ENCODE data around the gene ATP6V1F. TPM values are rescaled to one million over a fixed set of nuclear protein-coding genes. Genes with fewer than 3 reads are reported as not detected.

ATP6V1F gene
- total RNA-seq, 2 donors from 2014 or later: 122 to 157 TPM

DNA sequence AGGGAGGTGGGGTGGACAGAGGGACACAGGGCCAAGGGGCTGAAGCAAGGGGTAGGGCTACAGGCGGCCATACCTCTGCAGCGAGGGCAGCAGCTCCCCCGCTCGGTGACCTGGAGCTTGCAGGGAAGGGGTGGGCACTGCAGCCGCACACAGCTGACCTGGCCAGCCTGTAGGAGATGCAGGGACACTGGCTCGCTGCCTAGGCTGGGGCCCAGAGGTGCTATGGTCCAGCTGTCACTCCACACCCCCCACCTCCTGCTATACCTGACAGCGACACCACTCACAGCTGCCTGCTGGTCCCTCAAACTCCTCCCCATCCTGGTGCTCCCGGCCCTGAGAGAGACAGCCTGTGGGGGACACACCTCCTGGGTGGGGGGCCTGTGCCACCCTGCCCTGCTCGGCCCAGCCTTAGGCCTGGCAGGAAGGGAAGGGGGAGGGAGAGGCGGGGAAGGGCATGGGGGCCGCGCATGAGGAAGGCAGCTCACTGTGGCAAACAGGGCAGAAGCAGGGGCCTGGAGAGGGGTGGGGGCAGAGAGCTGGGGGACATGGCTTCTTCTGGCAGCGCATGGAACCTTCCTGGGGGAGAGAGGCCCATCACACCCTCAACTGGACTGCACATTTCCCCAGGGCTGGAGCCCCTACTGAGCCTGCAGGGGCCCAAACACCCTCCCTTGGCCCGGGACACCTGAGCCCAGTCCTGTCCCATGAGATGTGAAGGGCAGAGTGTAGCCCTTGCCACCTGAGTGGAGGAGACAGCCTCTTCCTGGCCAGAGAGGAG is 23.9 kb downstream of the ATP6V1F start:
- DNase-seq: no peak
- Histone ChIP-seq H3K27me3 (ENCODE audit: control insufficient read depth, insufficient read depth, low read length, poor library complexity, severe bottlenecking) (no peaks in the 10 kb centered on the region), H3K36me3 (ENCODE audit: control insufficient read depth, insufficient read depth, low read length) (no peaks in the 10 kb centered on the region), H3K4me1 (ENCODE audit: control insufficient read depth, insufficient read depth, low read length) (no peaks in the 10 kb centered on the region), H3K9me3 (ENCODE audit: control insufficient read depth, low read length) (no peaks in the 10 kb centered on the region), H3K9ac (ENCODE audit: extremely low read depth, low read length, poor library complexity, severe bottlenecking) (no peak overlapping the region), H3K4me3 (ENCODE audit: low read length) (no peak overlapping the region), H3K27ac (ENCODE audit: low read depth, low read length) (no peak overlapping the region)
- peaks cover 5% of the 10 kb centered on the region for H3K27me3 Mint-ChIP-seq (ENCODE audit: insufficient read depth)
- no peak overlapping the region for H3K4me3 Mint-ChIP-seq
- H3K27ac Mint-ChIP-seq: no peak overlapping the region
- peaks cover 4% of the 10 kb centered on the region for H3K4me1 Mint-ChIP-seq
- H3K9me3 Mint-ChIP-seq: peaks cover 3% of the 10 kb centered on the region
- 89 to 97% methylated on average over 6 to 14 of the region's 14 CpGs for WGBS, 2 experiments (ENCODE audit: insufficient coverage in 1 of 2, insufficient read length in 1 of 2)
- H3K36me3 Mint-ChIP-seq (ENCODE audit: low read depth): peaks cover 1% of the 10 kb centered on the region
- TF ChIP-seq CTCF (conservative IDR thresholded peaks at IDR 0.05): no peak

- H3K9ac ChIP-seq (ENCODE audit: extremely low read depth, low read length, poor library complexity, severe bottlenecking): no peak overlapping the region
- H3K27me3 ChIP-seq (ENCODE audit: control insufficient read depth, insufficient read depth, low read length, poor library complexity, severe bottlenecking): no peaks in the 10 kb centered on the region
- TF ChIP-seq CTCF (conservative IDR thresholded peaks at IDR 0.05): no peak
- Mint-ChIP-seq H3K9me3 (peaks cover 3% of the 10 kb centered on the region), H3K4me1 (peaks cover 4% of the 10 kb centered on the region), H3K36me3 (ENCODE audit: low read depth) (peaks cover 4% of the 10 kb centered on the region), H3K27me3 (ENCODE audit: insufficient read depth) (peaks cover 9% of the 10 kb centered on the region), H3K4me3 (no peak overlapping the region), H3K27ac (no peak overlapping the region)
- DNase-seq: no peak
- H3K27ac ChIP-seq (ENCODE audit: low read depth, low read length): no peak overlapping the region
- no peaks in the 10 kb centered on the region for H3K9me3 ChIP-seq (ENCODE audit: control insufficient read depth, low read length)
- H3K36me3 ChIP-seq (ENCODE audit: control insufficient read depth, insufficient read depth, low read length): no peaks in the 10 kb centered on the region
- WGBS, 2 experiments (ENCODE audit: insufficient coverage in 1 of 2, insufficient read length in 1 of 2): 91 to 100% methylated on average over 1 to 7 of the region's 7 CpGs
- no peaks in the 10 kb centered on the region for H3K4me1 ChIP-seq (ENCODE audit: control insufficient read depth, insufficient read depth, low read length)
- no peak overlapping the region for H3K4me3 ChIP-seq (ENCODE audit: low read length)
These were observed 24.7 kb downstream of the ATP6V1F start for GRCh38 chr7:128887169-128888038.

DNA sequence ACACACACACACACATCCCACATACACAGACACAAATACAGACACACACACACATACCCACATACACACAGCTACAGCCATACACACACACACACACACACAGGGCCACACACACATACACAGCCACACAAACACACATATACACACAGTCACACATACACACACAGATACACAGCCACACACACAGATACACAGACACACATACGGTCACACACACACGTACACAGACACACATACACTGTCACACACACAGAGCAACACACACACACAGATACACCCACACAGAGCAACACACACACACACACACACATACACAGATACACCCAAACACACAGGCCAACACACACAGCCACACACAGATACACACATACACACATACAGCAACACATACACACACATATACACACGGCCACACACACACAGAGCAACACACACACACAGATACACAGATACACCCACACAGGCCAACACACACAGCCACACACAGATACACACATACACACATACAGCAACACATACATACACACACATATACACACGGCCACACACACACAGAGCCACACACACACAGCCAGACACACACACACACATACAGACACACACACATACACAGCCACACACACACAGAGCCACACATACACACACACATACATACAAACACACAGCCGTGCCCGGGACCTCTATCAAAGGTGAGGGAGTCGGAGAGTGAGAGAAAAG is 25.5 kb downstream of the ATP6V1F start:
- Mint-ChIP-seq H3K9me3 (peaks cover 3% of the 10 kb centered on the region), H3K36me3 (ENCODE audit: low read depth) (peaks cover 4% of the 10 kb centered on the region), H3K4me3 (no peak overlapping the region), H3K27ac (no peak overlapping the region), H3K27me3 (ENCODE audit: insufficient read depth) (peaks cover 9% of the 10 kb centered on the region), H3K4me1 (peaks cover 4% of the 10 kb centered on the region)
- Histone ChIP-seq H3K9me3 (ENCODE audit: control insufficient read depth, low read length) (no peaks in the 10 kb centered on the region), H3K27ac (ENCODE audit: low read depth, low read length) (no peak overlapping the region), H3K36me3 (ENCODE audit: control insufficient read depth, insufficient read depth, low read length) (no peaks in the 10 kb centered on the region), H3K9ac (ENCODE audit: extremely low read depth, low read length, poor library complexity, severe bottlenecking) (no peak overlapping the region), H3K4me3 (ENCODE audit: low read length) (no peak overlapping the region), H3K4me1 (ENCODE audit: control insufficient read depth, insufficient read depth, low read length) (no peaks in the 10 kb centered on the region), H3K27me3 (ENCODE audit: control insufficient read depth, insufficient read depth, low read length, poor library complexity, severe bottlenecking) (no peaks in the 10 kb centered on the region)
- TF ChIP-seq CTCF (conservative IDR thresholded peaks at IDR 0.05): no peak
- DNase-seq: no peak
- 73 to 88% methylated on average over 3 to 7 of the region's 7 CpGs for WGBS, 2 experiments (ENCODE audit: insufficient coverage in 1 of 2, insufficient read length in 1 of 2)
